CD14-positive monocyte (primary cell): ENCODE results near the gene CCDC9B. TPM values are rescaled to one million over a fixed set of nuclear protein-coding genes. Genes with fewer than 3 reads are reported as not detected.
A peak's percentile ranks its signal among the peaks of the same experiment; 100 is the strongest.

Experiments
- DNase-seq, 3 donors: peaks; one replicate each; pipeline ENCODE4 v3.0.0-alpha.2; 2011 to 2022
- H2AFZ ChIP-seq: 2 replicates; pipeline ENCODE4 v1.6.0; 2012; ENCODE audit warnings: mild to moderate bottlenecking, low read depth, low read length, inconsistent platforms; ENCODE audit not compliant: insufficient read depth, poor library complexity, severe bottlenecking
- H3K27ac ChIP-seq, 2 donors: 1 replicate in 1 of 2; 2 replicates in 1 of 2; pipeline ENCODE4 v1.5.1; 2012 to 2013; ENCODE audit warnings: low read length in 2 of 2, control low read depth in 1 of 2, inconsistent platforms in 1 of 2, low read depth in 1 of 2, mild to moderate bottlenecking in 1 of 2
- H3K27me3 ChIP-seq, 2 donors: one replicate each; pipeline versions ENCODE4 v1.6.0 to v1.6.1; 2011 to 2013; ENCODE audit warnings: low read length in 2 of 2; ENCODE audit not compliant: control insufficient read depth in 2 of 2, insufficient read depth in 2 of 2
- H3K36me3 ChIP-seq, 2 donors: replicated peaks in 1 of 2; 1 replicate in 1 of 2; 2 replicates in 1 of 2; pipeline versions ENCODE4 v1.5.1 to v1.6.1; 2012 to 2013; ENCODE audit warnings: low read length in 2 of 2, control low read depth in 1 of 2, inconsistent platforms in 1 of 2, mild to moderate bottlenecking in 1 of 2; ENCODE audit not compliant: insufficient read depth in 2 of 2, control insufficient read depth in 1 of 2
- H3K4me1 ChIP-seq, 2 donors: 1 replicate in 1 of 2; 2 replicates in 1 of 2; pipeline versions ENCODE4 v1.5.1 to v1.6.1; 2012 to 2013; ENCODE audit warnings: low read length in 2 of 2, control low read depth in 1 of 2, inconsistent platforms in 1 of 2, mild to moderate bottlenecking in 1 of 2, moderate library complexity in 1 of 2; ENCODE audit not compliant: insufficient read depth in 2 of 2, control insufficient read depth in 1 of 2
- H3K4me2 ChIP-seq: replicated peaks from 2 replicates; pipeline ENCODE3; 2012; ENCODE audit warnings: low read length, moderate library complexity, mild to moderate bottlenecking; ENCODE audit not compliant: poor library complexity, severe bottlenecking; ENCODE audit errors: extremely low read depth
- H3K4me3 ChIP-seq, 3 experiments: fragments of 200-600 bp in 1 of 3; sonication (generic) in 1 of 3; replicated peaks in 1 of 3; 1 replicate in 2 of 3; 2 replicates in 1 of 3; pipeline ENCODE4 v1.5.1; 2011 to 2013; ENCODE audit warnings: low read length in 3 of 3, mild to moderate bottlenecking in 3 of 3, control low read depth in 2 of 3, low read depth in 2 of 3, inconsistent platforms in 1 of 3, moderate library complexity in 1 of 3
- H3K79me2 ChIP-seq: 2 replicates; pipeline ENCODE4 v1.6.0; 2012; ENCODE audit warnings: mild to moderate bottlenecking, control low read depth, inconsistent platforms, low read length, moderate library complexity; ENCODE audit not compliant: insufficient read depth
- H3K9ac ChIP-seq: 2 replicates; pipeline ENCODE4 v1.6.0; 2017; ENCODE audit warnings: low read length, mild to moderate bottlenecking; ENCODE audit not compliant: insufficient read depth, poor library complexity, severe bottlenecking
- H3K9me3 ChIP-seq, 2 donors: replicated peaks in 1 of 2; 1 replicate in 1 of 2; 2 replicates in 1 of 2; pipeline versions ENCODE4 v1.5.1 to v1.6.1; 2012 to 2013; ENCODE audit warnings: low read length in 2 of 2, control low read depth in 1 of 2; ENCODE audit not compliant: control insufficient read depth in 1 of 2, insufficient read depth in 1 of 2
- H4K20me1 ChIP-seq: 2 replicates; pipeline ENCODE4 v1.6.0; 2012; ENCODE audit warnings: mild to moderate bottlenecking, low read length, control low read depth, moderate library complexity; ENCODE audit not compliant: insufficient read depth
- H3K27ac Mint-ChIP-seq, 7 donors: one replicate each; pipeline ENCODE4 v1.8.0; 2020; ENCODE audit warnings: mild to moderate bottlenecking in 7 of 7, mixed read lengths in 7 of 7, moderate library complexity in 6 of 7, inconsistent platforms in 2 of 7
- H3K27me3 Mint-ChIP-seq, 3 donors: one replicate each; pipeline ENCODE4 v1.8.0; 2021 to 2022; ENCODE audit warnings: low read depth in 3 of 3, mild to moderate bottlenecking in 3 of 3, mixed read lengths in 3 of 3, moderate library complexity in 3 of 3, inconsistent platforms in 1 of 3
- H3K36me3 Mint-ChIP-seq, 2 donors: one replicate each; pipeline ENCODE4 v1.8.0; 2020; ENCODE audit warnings: mixed read lengths in 2 of 2, inconsistent platforms in 1 of 2, mild to moderate bottlenecking in 1 of 2
- H3K4me1 Mint-ChIP-seq: one replicate; pipeline ENCODE4 v1.8.0; 2020; ENCODE audit warnings: mild to moderate bottlenecking, mixed read lengths
- H3K4me3 Mint-ChIP-seq, 2 donors: one replicate each; pipeline ENCODE4 v1.8.0; 2020; ENCODE audit warnings: mild to moderate bottlenecking in 2 of 2, mixed read lengths in 2 of 2, moderate library complexity in 1 of 2
- H3K9me3 Mint-ChIP-seq, 7 donors: one replicate each; pipeline ENCODE4 v1.8.0; 2020 to 2022; ENCODE audit warnings: mixed read lengths in 7 of 7, mild to moderate bottlenecking in 6 of 7, moderate library complexity in 6 of 7, inconsistent platforms in 2 of 7
- WGBS: methylation state at CpG from one replicate; pipeline ENCODE4 v1.1.5; 2013; ENCODE audit warnings: missing lambda C conversion rate; ENCODE audit not compliant: insufficient coverage; 5-methylcytosine and 5-hydroxymethylcytosine counted together
- intact Hi-C, 2 donors: fragments of 100-400 bp; cut with micrococcal nuclease; formaldehyde crosslinking; loops; one replicate each; pipeline versions ENCODE4 v1.15.0 to v1.15.1; 2023
- polyA plus RNA-seq, 3 donors: library from polyadenylated mRNA; depleted of rRNA in 1 of 3; unstranded in 2 of 3; stranded (reverse) in 1 of 3; fragments of 300-500 nt in 2 of 3; fragments of >200 nt in 1 of 3; fragmentation: Illumina TruSeq in 2 of 3; gene quantifications; 1 replicate in 2 of 3; 2 replicates in 1 of 3; pipeline ENCODE4 v1.2.3, GENCODE V29; 2012 to 2021
- TF ChIP-seq, protein P1 (sequence below): fragments of 200-600 bp; IDR thresholded peaks from one replicate; pipeline ENCODE4 v1.8.0; 2022; ENCODE audit warnings: antibody characterized with exemption, mild to moderate bottlenecking

Gene CCDC9B
- polyA plus RNA-seq, 3 donors, result 0.13 to 2.2 (median 0.39) TPM

GRCh38 chr15:40338921-40339620, 1.7 kb downstream of the CCDC9B start:
- WGBS, result 92% methylated on average over 8 of the region's 11 CpGs
- DNase-seq, result no peak
- Histone ChIP-seq H3K4me2 (no peak overlapping the region), H3K27ac (no peak overlapping the region), H3K9ac (no peak overlapping the region), H3K4me1 (peaks cover 81 to 89% of the 10 kb centered on the region in 2 donors), H3K79me2 (no peaks in the 10 kb centered on the region), H2AFZ (no peak overlapping the region), H3K36me3 (no peaks in the 10 kb centered on the region), H3K27me3 (no peaks in the 10 kb centered on the region), H4K20me1 (no peaks in the 10 kb centered on the region), H3K4me3 (no peak overlapping the region), H3K9me3 (no peaks in the 10 kb centered on the region)
- H3K9me3 Mint-ChIP-seq, result peaks cover 0 to 2% (median 0%) of the 10 kb centered on the region in 7 donors
- TF ChIP-seq, protein P1, sequence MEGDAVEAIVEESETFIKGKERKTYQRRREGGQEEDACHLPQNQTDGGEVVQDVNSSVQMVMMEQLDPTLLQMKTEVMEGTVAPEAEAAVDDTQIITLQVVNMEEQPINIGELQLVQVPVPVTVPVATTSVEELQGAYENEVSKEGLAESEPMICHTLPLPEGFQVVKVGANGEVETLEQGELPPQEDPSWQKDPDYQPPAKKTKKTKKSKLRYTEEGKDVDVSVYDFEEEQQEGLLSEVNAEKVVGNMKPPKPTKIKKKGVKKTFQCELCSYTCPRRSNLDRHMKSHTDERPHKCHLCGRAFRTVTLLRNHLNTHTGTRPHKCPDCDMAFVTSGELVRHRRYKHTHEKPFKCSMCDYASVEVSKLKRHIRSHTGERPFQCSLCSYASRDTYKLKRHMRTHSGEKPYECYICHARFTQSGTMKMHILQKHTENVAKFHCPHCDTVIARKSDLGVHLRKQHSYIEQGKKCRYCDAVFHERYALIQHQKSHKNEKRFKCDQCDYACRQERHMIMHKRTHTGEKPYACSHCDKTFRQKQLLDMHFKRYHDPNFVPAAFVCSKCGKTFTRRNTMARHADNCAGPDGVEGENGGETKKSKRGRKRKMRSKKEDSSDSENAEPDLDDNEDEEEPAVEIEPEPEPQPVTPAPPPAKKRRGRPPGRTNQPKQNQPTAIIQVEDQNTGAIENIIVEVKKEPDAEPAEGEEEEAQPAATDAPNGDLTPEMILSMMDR, result no peak
- H3K4me3 Mint-ChIP-seq, result no peak overlapping the region
- intact Hi-C loops, result loop anchor here (2.0 to 5.0 kb wide), 3 partner anchors 14 to 62 kb away; partner anchors contain the start of gene ANKRD63 (in 1 of the 2)
- no peaks in the 10 kb centered on the region for H3K36me3 Mint-ChIP-seq
- peaks cover 70% of the 10 kb centered on the region for H3K4me1 Mint-ChIP-seq
- peak overlapping the region in 3 of 7 donors; percentile 5 to 50 (median 48) for H3K27ac Mint-ChIP-seq
- H3K27me3 Mint-ChIP-seq, result peaks cover 0 to 6% (median 2%) of the 10 kb centered on the region in 3 donors

DNA sequence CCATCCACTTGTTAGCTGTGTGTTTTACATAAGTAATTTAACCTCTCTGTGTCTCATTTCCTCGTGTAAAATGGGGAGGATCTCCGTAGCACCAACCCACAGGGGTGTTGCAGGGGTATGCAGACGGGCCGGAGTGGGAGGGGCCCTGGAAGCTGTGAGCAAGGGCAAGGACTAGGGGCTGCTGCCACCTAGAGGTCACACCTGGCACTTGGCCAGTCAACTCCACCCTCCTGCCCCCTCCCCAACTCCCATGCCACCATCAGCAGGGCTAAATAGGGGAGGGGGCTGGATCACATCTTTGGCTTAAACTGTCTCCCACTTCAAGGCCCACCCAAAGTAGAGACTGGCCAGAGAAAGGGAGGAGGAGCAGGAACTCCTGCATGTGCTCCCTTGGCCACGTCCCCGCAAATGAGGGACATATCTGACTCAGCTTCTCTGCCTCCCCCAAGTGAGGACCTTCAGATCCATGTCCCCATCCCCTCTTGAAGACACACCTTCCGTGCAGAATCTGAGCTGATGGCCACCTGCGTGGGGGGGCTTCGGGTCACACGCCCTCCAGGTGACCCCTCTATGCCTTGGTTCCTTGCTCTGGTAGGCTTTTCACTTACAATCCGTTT, 2.6 kb downstream of the CCDC9B start:
- H3K4me2 ChIP-seq, result peak overlapping the region; percentile 51
- TF ChIP-seq, protein P1, result peak; percentile 95
- H3K4me3 ChIP-seq, result peak overlapping the region in 1 of 3 experiments; percentile 32
- Mint-ChIP-seq H3K9me3 (peaks cover 0 to 2% (median 0%) of the 10 kb centered on the region in 7 donors), H3K27ac (peak overlapping the region in 2 of 7 donors; percentile 25 to 71), H3K27me3 (peaks cover 0 to 5% (median 2%) of the 10 kb centered on the region in 3 donors), H3K4me1 (peaks cover 72% of the 10 kb centered on the region), H3K36me3 (no peaks in the 10 kb centered on the region), H3K4me3 (peak overlapping the region in 1 of 2 donors; percentile 76)
- peak; percentile 78 to 81 (median 80) for DNase-seq
- no peak overlapping the region for H3K9ac ChIP-seq
- H4K20me1 ChIP-seq, result no peaks in the 10 kb centered on the region
- H3K27me3 ChIP-seq, result no peaks in the 10 kb centered on the region
- H2AFZ ChIP-seq, result no peak overlapping the region
- H3K27ac ChIP-seq, result no peak overlapping the region
- no peaks in the 10 kb centered on the region for H3K79me2 ChIP-seq
- H3K9me3 ChIP-seq, result no peaks in the 10 kb centered on the region
- H3K36me3 ChIP-seq, result no peaks in the 10 kb centered on the region
- no CpG with 5 or more reads among the region's 11 CpGs for WGBS
- intact Hi-C loops, result loop anchor here (2.0 to 5.0 kb wide), 3 partner anchors 13 to 61 kb away; partner anchors contain the start of gene ANKRD63 (in 1 of the 2)
- H3K4me1 ChIP-seq, result peaks cover 81 to 89% of the 10 kb centered on the region in 2 donors
